KOPT-K1 (cell line): Measurements from ENCODE around the gene KRTAP10-7.
"Not testable (repeated sequence)": the region's sequence is repeated elsewhere in the genome, so short reads cannot be mapped to it uniquely, and the experiment has no call there.

Source experiments
- H3K27ac ChIP-seq: fragments of 200-600 bp; sonication (generic); 2 replicates; pipeline ENCODE4 v1.5.1; 2016; ENCODE audit warnings: antibody characterized with exemption, mild to moderate bottlenecking, low read depth, low read length; ENCODE audit not compliant: poor library complexity, severe bottlenecking
- H3K36me3 ChIP-seq: fragments of 200-600 bp; sonication (generic); 2 replicates; pipeline ENCODE4 v1.5.1; 2017; ENCODE audit warnings: antibody characterized with exemption, mild to moderate bottlenecking, low read length, moderate library complexity; ENCODE audit not compliant: insufficient read depth
- H3K9me3 ChIP-seq: fragments of 200-600 bp; sonication (generic); 2 replicates; pipeline ENCODE4 v1.5.1; 2017; ENCODE audit warnings: antibody characterized with exemption, low read length, mild to moderate bottlenecking; ENCODE audit not compliant: insufficient read depth, poor library complexity, severe bottlenecking

The KRTAP10-7 gene

DNA sequence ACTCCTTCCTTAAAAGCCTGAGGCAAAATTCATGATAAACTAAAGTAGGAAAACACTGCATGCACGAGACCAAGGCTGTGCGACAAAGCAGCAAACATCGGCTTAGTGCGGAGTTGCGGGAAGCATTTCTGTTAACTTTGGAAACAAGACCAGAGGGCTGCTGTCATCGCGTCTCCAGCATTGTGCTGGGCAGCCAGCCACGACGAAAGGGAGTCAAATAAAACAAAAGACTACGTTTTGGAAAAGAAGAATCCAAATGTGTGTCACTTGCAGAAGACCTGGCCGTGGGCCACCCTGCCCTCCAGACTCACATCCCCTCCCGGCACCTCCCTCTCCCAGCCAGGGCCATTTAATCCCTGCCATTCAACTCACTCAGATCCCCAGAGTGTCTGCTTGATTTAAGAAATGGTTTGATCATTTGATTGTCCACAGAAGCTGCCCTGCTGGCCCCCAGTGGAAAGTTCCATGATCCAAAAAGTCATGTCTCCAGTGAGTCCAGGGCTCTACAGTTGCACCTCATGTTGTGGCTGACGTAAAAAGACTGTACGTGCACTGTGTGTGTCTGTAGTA, 43.4 kb downstream of the KRTAP10-7 start:
- peaks cover 39% of the 10 kb centered on the region for H3K9me3 ChIP-seq
- no peaks in the 10 kb centered on the region for H3K36me3 ChIP-seq
- H3K27ac ChIP-seq, result no peak overlapping the region

DNA sequence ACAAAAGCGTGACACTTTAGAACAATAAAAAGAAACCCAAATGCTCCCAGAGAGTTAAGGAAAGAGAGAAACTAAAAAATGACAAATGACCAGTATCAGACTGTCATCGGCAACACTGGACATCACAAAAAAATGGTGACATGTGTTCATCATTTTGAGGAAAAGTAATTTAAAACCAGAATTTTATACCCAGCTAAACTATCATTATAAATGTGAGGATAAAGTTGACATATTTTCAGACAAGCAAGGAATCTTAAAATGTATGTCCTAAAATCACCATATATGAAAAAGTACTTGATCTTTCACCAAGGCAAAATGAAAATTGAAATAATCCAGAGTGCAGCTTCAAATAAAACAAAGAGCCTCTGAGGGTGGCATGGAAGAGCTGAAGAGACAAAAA, 44.5 kb downstream of the KRTAP10-7 start:
- peaks cover 39% of the 10 kb centered on the region for H3K9me3 ChIP-seq

DNA sequence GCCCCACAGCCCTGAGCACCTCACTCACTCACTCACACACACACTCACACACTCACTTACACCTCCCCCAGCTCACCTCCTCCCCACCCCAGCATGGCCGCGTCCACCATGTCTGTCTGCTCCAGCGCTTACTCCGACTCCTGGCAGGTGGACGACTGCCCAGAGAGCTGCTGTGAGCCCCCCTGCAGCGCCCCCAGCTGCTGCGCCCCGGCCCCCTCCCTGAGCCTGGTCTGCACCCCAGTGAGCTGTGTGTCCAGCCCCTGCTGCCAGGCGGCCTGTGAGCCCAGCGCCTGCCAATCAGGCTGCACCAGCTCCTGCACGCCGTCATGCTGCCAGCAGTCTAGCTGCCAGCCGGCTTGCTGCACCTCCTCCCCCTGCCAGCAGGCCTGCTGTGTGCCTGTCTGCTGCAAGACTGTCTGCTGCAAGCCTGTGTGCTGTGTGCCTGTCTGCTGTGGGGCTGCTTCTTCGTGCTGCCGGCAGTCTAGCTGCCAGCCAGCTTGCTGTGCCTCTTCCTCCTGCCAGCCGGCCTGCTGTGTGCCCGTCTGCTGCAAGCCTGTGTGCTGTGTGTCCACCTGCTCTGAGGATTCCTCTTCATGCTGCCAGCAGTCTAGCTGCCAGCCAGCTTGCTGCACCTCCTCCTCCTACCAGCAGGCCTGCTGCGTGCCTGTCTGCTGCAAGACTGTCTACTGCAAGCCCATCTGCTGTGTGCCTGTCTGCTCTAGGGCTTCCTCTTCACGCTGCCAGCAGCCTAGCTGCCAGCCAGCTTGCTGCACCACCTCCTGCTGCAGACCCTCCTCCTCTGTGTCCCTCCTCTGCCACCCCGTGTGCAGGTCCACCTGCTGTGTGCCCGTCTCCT, 46.2 kb downstream of the KRTAP10-7 start, which contains the start of gene KRTAP10-11:
Gene KRTAP10-11 (plus strand): TSS at position 49 of the 856 bp plus-strand sequence. CDS start 45 bp downstream, at position 94.
- H3K9me3 ChIP-seq, result peaks cover 37% of the 10 kb centered on the region
- H3K36me3 ChIP-seq, H3K27ac ChIP-seq: not testable (repeated sequence)

More for the DNA sequence above, 44.5 kb downstream of the KRTAP10-7 start:
- Histone ChIP-seq H3K36me3 (no peaks in the 10 kb centered on the region), H3K27ac (no peak overlapping the region)

DNA sequence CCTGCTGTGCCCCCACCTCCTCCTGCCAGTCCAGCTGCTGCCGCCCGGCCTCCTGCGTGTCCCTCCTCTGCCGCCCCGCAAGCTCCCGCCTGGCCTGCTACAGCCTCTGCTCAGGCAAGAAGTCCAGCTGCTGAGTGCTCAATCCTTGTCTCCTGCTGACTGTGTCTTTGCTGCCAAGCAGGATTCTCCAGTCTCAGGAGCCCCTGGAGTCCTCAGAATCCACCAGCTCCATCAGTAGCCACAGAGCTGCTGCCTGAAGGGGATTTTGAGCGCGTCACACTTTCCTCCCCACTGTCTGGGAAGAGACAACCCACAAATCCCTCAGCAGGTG, 46.8 kb downstream of the KRTAP10-7 start:
- H3K27ac ChIP-seq, result no peak overlapping the region
- H3K9me3 ChIP-seq, result peaks cover 38% of the 10 kb centered on the region
- no peaks in the 10 kb centered on the region for H3K36me3 ChIP-seq

DNA sequence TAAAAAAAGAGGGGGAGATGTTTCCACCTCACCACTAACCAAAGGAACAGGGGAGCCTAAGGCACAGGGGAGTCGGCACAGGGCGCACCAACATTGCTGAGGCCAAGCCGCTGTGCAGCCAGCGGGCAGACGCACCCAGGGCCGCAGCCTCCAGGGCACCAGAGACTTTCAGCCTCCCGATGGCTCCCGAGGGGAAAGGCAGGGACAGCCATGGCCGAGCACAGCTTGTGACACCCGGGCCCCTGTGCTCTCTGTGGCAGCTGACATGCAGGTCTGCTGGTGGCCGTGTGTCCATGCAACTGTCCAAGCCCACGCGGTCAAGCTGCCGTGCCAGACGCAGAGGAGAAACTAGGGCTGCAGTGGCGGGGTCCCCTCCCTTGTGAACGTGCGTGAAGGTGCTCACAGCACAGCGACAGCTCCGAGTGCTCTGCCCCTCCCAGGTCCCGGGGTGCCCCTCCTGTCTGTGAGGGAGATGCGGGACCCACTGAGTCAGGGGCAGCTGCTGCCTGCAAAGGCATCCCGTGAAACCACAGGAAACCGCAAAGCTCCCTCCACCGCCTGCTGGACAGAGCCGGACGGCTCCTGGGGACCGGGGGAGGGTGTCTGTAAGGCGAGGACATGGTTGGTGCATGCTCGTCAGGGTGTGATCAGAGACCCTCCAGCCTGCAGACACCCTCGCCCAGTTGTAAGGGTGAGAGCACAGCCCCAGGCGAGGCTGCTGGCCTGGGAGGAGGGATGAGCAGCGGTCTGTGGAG, 48.3 kb downstream of the KRTAP10-7 start:
- Histone ChIP-seq H3K36me3 (no peaks in the 10 kb centered on the region), H3K9me3 (peaks cover 39% of the 10 kb centered on the region), H3K27ac (no peak overlapping the region)

DNA sequence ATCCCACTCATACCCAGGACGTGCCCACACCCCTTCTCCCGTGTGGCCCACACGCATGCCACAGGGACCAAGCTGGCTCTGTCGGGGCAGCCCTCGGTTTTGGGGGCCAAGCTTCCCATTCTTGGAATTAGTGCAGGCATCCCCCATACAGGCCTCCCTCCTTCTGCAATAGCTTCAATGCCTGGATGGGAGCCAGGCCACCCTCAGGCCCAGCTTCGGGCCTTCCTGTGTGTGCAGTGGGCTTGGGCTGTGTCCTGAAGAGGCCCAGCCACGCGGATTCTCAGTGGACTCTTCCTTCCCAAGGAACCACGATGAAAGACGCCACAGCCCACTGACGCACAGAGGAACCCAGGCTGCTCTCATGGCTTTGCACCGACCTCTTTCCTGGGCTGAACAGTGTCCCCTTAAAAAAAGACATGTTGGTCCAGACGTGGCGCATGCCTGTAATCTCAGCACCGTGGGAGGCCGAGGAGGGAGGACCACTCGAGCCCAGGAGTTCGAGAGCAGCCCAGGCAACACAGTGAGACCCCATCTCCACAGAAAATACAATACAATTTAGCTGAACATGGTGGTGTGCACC, 49.2 kb downstream of the KRTAP10-7 start:
- Histone ChIP-seq H3K36me3 (no peaks in the 10 kb centered on the region), H3K27ac (no peak overlapping the region), H3K9me3 (peaks cover 34% of the 10 kb centered on the region)

DNA sequence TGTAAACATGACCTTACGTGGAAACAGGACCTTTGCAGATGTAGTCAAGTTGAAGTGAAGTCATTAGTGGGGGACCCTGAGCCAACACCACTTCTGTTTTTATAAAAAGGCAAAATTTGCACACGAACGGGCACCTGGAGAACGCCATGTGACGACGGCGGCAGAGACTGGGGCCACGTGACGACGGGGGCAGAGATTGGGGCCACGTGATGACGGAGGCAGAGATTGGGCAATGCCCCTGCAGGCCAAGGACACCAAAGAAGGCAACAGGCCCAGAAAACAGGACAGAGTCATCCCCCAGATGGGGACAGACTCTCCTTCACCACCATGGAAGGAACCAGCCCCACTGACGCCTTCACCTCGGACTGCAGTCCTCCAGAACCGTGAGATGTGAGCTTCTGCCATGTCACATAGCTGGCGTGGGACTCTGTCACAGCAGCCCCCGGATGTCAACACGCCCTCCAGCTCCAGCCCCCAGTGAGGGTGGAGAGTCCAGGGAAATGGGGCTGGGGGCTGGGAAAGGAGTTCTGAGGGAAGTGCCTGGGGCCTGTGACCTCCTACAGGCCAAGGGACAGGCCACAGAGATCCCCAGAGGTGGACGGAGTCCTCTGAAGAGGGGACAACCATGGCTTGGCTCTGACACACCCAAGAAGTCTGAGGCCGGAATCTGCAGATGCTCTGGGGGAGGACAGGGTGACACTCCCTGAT, 50.0 kb downstream of the KRTAP10-7 start:
- H3K36me3 ChIP-seq, result no peaks in the 10 kb centered on the region
- H3K27ac ChIP-seq, result peak overlapping the region; percentile 40
- peaks cover 26% of the 10 kb centered on the region for H3K9me3 ChIP-seq

DNA sequence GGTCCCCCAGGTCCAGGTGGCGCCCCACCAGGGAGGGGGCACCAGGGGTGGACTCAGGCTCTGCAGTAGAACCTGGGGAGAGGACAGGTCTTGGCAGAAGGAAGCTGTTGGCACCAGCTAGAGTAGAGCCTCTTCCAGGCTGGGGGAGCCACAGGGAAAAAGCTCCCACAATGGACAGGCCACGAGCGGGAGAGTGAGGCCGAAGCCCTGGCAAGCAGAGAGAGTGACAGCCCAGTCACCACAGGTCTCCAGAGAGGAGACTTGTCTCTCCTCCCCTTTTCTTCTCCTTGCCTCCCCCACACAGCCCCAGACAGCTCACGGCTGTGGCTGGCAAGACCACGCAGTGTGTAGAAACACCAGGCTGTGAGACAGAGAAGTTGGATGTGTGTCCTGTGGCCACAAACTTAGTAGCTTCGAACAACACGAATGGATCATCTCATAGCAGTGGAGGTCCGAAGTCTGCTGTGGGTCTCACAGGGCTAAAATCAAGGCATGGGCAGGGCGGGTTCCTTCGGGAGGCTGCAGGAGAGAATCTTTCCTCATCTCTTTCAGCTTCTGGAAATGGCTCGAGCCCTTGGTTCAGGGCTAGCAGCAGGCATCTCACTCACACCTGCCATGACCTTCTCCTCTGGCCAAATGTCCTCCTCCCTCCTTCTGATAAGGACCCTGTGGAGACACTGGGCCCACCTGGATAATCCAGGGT, 50.7 kb downstream of the KRTAP10-7 start:
- Histone ChIP-seq H3K9me3 (peaks cover 31% of the 10 kb centered on the region), H3K36me3 (no peaks in the 10 kb centered on the region), H3K27ac (peak overlapping the region; percentile 40)
